ENCODE data around the gene FAM53A.

DNA sequence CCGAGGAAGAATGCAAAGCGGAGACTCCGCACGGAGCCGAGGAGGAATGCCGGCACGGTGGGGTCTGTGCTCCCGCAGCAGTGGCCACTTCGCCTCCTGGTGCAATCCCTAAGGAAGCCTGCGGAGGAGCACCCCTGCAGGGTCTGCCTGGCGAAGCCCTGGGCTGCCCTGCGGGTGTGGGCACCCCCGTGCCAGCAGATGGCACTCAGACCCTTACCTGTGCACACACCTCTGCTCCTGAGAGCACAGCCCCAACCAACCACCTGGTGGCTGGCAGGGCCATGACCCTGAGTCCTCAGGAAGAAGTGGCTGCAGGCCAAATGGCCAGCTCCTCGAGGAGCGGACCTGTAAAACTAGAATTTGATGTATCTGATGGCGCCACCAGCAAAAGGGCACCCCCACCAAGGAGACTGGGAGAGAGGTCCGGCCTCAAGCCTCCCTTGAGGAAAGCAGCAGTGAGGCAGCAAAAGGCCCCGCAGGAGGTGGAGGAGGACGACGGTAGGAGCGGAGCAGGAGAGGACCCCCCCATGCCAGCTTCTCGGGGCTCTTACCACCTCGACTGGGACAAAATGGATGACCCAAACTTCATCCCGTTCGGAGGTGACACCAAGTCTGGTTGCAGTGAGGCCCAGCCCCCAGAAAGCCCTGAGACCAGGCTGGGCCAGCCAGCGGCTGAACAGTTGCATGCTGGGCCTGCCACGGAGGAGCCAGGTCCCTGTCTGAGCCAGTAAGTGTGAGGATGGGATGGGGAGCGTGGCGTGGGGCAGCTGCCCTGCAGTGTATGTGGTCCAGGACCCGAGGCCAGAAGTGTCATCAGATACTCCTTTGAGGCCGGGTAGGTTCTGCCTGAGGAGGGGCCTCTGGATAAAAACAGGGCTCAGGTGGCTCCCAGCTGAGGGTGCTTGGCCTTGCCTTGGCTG lies 44.2 kb upstream of the FAM53A start:
- TF ChIP-seq EZH2phosphoT487 (IDR thresholded peaks at IDR 0.05; ENCODE audit: borderline replicate concordance, low read length) (no peak), EZH2 (IDR thresholded peaks at IDR 0.05; ENCODE audit: low read length, unreplicated experiment) (no peak)
- TF ChIP-seq, protein P1, sequence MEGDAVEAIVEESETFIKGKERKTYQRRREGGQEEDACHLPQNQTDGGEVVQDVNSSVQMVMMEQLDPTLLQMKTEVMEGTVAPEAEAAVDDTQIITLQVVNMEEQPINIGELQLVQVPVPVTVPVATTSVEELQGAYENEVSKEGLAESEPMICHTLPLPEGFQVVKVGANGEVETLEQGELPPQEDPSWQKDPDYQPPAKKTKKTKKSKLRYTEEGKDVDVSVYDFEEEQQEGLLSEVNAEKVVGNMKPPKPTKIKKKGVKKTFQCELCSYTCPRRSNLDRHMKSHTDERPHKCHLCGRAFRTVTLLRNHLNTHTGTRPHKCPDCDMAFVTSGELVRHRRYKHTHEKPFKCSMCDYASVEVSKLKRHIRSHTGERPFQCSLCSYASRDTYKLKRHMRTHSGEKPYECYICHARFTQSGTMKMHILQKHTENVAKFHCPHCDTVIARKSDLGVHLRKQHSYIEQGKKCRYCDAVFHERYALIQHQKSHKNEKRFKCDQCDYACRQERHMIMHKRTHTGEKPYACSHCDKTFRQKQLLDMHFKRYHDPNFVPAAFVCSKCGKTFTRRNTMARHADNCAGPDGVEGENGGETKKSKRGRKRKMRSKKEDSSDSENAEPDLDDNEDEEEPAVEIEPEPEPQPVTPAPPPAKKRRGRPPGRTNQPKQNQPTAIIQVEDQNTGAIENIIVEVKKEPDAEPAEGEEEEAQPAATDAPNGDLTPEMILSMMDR (conservative IDR thresholded peaks at IDR 0.05; ENCODE audit: low read depth, low read length), result no peak

Measured in PC-3 (cell line).